Measurements from ENCODE around the gene ARV1.
"Not testable (repeated sequence)": the region's sequence is repeated elsewhere in the genome, so short reads cannot be mapped to it uniquely, and the experiment has no call there.

ARV1 gene

DNA sequence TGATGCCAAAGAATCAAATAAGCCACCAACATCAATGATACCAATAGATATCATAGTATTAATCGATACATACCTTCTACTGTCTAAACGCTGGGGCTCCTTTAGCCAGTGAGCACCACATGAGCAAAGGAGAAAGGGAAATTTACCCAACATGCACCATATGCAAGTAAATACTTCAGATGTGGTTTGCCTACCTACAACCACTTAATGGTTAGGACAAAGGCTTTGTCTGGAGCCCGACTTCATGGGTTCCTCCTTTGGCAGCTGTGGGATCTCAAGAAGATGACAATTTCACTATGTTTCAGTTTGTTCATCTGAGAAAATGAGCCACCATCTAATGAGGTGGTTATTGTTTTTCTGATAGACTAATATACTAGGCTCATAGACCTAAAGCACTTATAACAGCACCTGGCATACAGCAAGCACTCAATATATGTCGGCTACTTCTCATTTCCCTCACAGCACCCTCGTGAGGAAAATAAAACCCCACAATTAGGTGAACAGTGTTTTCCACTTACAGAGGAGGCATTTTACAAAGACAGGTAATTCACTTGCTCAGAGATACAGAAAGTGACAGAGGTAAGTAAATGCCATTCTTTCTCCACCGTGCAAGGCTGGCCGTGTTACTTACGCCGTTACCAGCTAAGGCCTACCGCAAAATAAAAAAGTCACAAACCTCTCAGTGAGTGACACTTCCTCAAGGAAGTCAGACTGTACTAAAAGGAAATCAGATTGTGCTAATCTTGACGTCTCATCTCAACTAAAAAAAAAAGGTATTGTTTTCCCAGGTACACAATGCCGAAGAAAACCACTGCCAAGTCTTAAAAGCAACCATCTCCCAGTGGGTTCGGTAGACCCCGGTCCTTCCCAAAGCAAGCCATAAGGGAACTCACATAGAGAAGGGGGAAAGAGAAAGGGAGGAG, 1.8 kb upstream of the ARV1 start:
- DNase-seq, result no peak

GRCh38 chr1:230977761-230978490, 968 bp upstream of the ARV1 start:
- peak in 24 of 58 donors; percentile 2 to 60 (median 22) for DNase-seq

- DNase-seq, result peak in 2 of 58 donors; percentile 50 to 62
Measured at GRCh38 chr1:230979389-230979716, 459 bp downstream of the ARV1 start.

DNA sequence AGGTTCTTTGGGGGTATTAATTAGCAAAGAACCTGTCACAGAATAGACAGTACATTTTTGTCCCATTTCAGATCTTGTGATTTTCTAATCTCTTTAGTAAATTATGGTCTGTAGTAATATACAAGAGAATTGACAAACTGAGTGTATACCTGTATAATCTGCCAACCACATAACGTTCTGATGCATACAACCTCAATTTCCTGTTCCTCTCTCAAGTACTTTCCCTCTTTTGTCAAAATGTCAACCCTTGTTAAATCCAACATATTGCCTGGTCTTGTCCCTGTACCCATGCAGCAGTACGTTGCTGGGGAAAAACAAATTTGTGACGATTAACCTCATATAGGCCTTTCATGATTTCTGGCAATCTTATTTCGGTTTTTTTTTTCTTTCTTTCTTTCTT, 1.1 kb downstream of the ARV1 start:
- DNase-seq, result no peak

- no peak for DNase-seq
Measured at GRCh38 chr1:230982696-230983095, 3.8 kb downstream of the ARV1 start.

DNA sequence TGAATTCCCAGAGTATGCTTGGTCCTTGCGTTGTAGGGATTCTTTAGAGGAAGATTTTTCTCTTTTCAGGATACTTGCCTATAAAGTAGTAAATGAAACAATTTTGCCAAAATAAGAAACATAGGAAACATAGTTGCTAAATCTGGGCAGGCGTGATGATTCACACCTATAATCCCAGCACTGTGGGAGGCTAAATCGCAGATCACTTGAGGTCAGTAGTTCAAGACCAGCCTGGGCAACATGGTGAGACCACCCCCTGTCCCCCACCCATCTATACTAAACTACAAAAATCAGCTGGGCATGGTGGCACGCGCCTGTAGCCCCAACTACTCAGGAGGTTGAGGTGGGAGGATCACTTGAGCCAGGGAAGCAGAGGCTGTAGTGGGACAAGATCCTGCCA, 4.9 kb downstream of the ARV1 start:
- no peak for DNase-seq

DNA sequence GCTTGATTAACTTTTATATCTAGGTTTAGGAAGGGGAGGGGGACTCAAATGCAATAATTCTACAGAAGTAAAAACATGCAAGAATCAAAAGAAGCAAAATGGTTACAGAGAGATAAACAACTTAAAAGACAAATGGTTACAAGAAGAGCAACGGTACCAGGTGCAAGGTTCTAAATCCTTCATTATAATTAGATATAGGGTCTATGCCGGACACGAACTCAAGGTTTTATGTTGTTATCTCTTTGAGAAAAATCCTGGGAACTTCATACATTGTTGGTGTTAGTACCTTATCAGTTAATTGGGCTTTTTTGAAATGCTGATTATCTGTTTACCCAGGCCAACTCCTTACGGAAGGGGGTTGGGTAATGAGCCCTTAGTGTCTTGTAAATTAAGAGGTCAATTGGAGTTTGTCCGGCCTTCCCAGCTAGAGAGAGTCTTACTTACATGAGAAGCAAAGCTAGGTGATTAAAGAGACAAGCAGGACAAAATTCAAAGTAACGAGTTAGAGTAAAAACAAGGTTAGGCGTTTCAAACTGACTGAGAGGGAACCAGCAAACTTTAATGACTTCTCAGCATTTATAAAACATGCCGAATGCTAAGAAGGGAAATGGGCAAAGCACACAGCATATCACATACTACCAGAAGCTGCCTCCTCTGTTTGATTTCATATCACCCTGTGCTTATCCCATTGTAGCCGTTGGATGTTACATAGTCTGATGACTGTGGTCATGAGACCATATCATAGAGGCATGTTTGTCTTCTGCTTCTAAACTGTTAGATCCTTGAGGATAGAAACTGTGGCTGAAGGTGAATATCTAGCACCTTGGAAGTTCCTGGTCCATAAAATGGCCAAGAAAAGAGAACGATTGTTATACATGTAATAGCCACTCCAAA, 6.0 kb downstream of the ARV1 start:
- DNase-seq, result not testable (repeated sequence)

- no peak for DNase-seq
Measured at GRCh38 chr1:230985711-230986110, 6.8 kb downstream of the ARV1 start.

DNA sequence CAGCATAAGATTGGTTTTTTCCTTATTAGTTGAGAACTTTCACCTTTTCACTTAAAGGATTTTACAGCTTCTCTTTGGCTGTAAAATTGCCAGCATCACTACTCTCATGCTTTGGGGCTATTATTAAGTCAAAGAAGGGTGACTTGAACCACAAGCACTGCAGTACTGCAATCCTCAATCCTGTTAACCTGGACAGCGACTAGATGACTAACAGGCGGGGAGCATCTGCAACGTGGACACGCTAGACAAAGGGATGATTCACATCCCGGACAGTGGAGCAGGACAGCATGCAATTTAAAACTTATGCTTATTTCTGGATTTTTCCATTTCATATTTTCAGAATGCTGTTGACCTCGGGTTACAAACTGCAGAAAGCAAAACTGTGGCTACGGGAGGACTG, 8.1 kb downstream of the ARV1 start:
- peak in 2 of 58 donors; percentile 3 to 36 for DNase-seq

DNA sequence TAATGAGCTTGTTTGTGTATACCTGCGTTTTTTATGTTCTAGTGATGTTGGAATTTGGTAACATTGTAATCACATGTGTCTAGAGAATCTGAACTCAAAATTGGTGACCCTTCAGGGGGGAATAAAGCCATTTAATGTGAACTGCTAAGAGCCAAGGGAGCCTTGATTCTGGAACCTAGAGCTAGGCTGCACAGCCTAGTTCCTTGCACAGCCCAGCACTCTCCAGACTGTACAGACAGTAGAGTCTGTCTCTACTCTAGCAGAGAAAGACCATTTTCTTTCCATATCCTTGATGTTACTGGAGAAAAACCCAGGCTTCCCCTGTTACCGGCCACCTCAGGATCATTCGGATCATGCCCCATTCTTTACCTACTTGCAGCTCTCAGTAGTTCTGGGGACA, 8.6 kb downstream of the ARV1 start:
- no peak for DNase-seq

GRCh38 chr1:230992100-230992774, 13.3 kb downstream of the ARV1 start:
- no peak for DNase-seq

DNA sequence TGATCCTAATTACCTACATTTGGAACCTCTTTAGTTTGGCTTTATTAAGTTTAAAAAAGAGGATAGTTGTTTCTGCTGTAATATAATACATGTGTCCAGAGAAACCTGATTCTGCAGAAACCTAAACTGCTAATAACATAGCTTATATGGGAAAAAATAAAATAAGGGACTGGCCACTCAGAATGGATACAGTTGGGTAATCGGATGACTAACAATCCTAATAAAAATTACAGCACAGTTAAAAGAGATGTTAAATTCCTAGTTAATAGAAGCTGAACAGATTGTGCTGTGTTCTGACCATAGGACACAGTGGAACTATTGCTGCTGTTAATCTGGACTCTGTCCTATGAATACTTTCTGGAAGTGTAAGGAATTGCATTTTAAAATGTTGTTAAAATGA, 16.0 kb downstream of the ARV1 start:
- no peak for DNase-seq

GRCh38 chr1:231000201-231000600, 21.3 kb downstream of the ARV1 start:
- no peak for DNase-seq

DNA sequence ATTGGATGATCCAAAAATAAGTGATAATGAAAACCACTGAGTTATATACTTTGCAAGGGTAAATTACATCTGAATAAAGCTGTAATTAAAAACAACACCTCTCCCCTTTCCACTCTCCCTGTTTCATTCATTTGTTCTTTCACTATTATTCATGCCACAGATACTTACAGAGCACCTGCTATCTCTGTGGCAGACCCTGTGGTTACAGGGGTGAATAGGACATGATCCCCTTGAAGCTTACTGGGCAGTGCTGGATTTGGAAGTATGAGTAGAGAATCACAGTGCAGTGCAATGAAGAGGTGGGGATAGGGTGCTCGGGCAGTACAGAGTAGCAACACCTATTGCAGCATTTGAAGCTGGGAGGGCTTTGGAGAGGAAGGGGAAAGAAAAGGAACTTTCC, 21.7 kb downstream of the ARV1 start:
- DNase-seq, result no peak

DNA sequence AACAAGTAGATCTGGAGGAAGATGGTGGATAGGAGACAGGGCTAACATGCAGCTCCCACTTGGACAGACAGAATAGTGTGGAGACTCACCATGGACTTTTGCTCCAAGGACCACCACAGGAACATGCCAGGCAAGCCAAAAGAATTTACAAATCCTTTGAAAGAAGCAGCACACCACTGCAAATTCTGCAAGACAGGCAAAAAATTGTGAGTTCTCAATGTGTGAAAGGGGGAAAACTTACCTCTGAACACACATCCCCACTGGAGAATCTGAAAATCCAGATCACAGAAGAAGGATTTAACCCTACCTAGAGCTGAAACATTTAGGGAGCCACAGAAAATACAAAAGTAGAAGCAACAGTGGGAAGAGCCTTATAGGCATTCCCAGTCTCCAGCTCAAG, 23.0 kb downstream of the ARV1 start:
- no peak for DNase-seq

GRCh38 chr1:231007535-231007934, 28.6 kb downstream of the ARV1 start:
- not testable (repeated sequence) for DNase-seq

- DNase-seq, result no peak
Measured at GRCh38 chr1:231011360-231011759, 32.5 kb downstream of the ARV1 start.

GRCh38 chr1:231011963-231012362, 33.1 kb downstream of the ARV1 start:
- DNase-seq, result no peak

- no peak for DNase-seq
Measured at GRCh38 chr1:231013391-231014015, 34.6 kb downstream of the ARV1 start.

DNA sequence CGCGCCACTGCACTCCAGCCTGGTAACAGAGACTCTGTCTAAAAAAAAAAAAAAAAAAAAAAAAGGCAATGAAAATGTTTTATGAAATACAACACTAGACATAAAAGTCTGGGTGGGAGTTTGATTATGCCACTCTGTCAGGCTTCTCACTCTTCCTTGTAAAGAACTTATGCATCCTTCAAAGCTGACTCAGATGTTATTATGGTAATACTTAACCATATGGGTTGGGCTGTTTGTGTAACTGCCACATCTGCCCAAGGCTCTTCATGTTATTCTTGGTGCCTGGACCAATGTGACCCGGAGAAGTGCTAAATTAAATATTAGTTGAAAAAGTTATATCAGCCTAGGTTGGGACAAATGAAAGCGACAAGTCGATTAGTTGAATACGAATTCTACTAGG, 37.3 kb downstream of the ARV1 start:
- no peak for DNase-seq

- DNase-seq, result no peak
Measured at GRCh38 chr1:231016966-231017365, 38.1 kb downstream of the ARV1 start.
